CD4-positive, alpha-beta memory T cell (primary cell): ENCODE measurements around the gene DUS1L. TPM values are rescaled to one million over a fixed set of nuclear protein-coding genes. Genes with fewer than 3 reads are reported as not detected.
A peak's percentile ranks its signal among the peaks of the same experiment; 100 is the strongest.

ENCODE experiments used
- CTCF ChIA-PET: fragments of 350-600 bp; sonication (Branson Sonifier 250); formaldehyde crosslinking; loops from one replicate; lab custom pipeline; 2021; ENCODE audit warnings: inconsistent platforms; ENCODE audit not compliant: partially characterized antibody; lab: Charles Lee
- POLR2A ChIA-PET: fragments of 350-600 bp; sonication (Branson Sonifier 250); formaldehyde crosslinking; loops from one replicate; lab custom pipeline; 2021; ENCODE audit not compliant: partially characterized antibody; lab: Charles Lee
- DNase-seq, 5 donors: peaks; one replicate each; pipeline versions ENCODE4 v3.0.0 to v3.0.0-alpha.2; 2020 to 2022; ENCODE audit warnings: mixed read lengths in 1 of 5
- H3K27ac ChIP-seq: one replicate; pipeline ENCODE4 v1.7.0; 2013; ENCODE audit warnings: low read depth, low read length
- H3K27me3 ChIP-seq: 2 replicates; pipeline ENCODE4 v1.7.0; 2013; ENCODE audit warnings: mild to moderate bottlenecking, low read length, moderate library complexity; ENCODE audit not compliant: insufficient read depth
- H3K36me3 ChIP-seq: 2 replicates; pipeline ENCODE4 v1.7.0; 2013; ENCODE audit warnings: mild to moderate bottlenecking, low read length, moderate library complexity; ENCODE audit not compliant: insufficient read depth
- H3K4me1 ChIP-seq: 2 replicates; pipeline ENCODE4 v1.7.0; 2013; ENCODE audit warnings: mild to moderate bottlenecking, low read length, moderate library complexity; ENCODE audit not compliant: insufficient read depth
- H3K4me3 ChIP-seq, 2 donors: one replicate each; pipeline ENCODE4 v1.7.0; 2013; ENCODE audit warnings: low read length in 2 of 2, mild to moderate bottlenecking in 1 of 2
- H3K9me3 ChIP-seq, 2 donors: one replicate each; pipeline ENCODE4 v1.7.0; 2013; ENCODE audit warnings: low read length in 2 of 2, control low read depth in 1 of 2; ENCODE audit not compliant: control insufficient read depth in 1 of 2
- H3K27ac Mint-ChIP-seq, 7 donors: one replicate each; pipeline ENCODE4 v1.8.0; 2020 to 2021; ENCODE audit warnings: mixed read lengths in 7 of 7, mild to moderate bottlenecking in 6 of 7, inconsistent platforms in 3 of 7, moderate library complexity in 3 of 7
- H3K27me3 Mint-ChIP-seq, 2 donors: one replicate each; pipeline ENCODE4 v1.8.0; 2020 to 2021; ENCODE audit warnings: mixed read lengths in 2 of 2
- H3K36me3 Mint-ChIP-seq, 2 donors: one replicate each; pipeline ENCODE4 v1.8.0; 2020 to 2021; ENCODE audit warnings: mixed read lengths in 2 of 2, inconsistent platforms in 1 of 2, mild to moderate bottlenecking in 1 of 2
- H3K4me1 Mint-ChIP-seq, 4 donors: one replicate each; pipeline ENCODE4 v1.8.0; 2020 to 2021; ENCODE audit warnings: mixed read lengths in 4 of 4, mild to moderate bottlenecking in 1 of 4
- H3K4me3 Mint-ChIP-seq, 8 donors: one replicate each; pipeline ENCODE4 v1.8.0; 2020 to 2021; ENCODE audit warnings: mixed read lengths in 8 of 8, mild to moderate bottlenecking in 7 of 8, moderate library complexity in 6 of 8, inconsistent platforms in 3 of 8
- H3K9me3 Mint-ChIP-seq, 8 donors: one replicate each; pipeline ENCODE4 v1.8.0; 2020 to 2021; ENCODE audit warnings: mixed read lengths in 8 of 8, mild to moderate bottlenecking in 5 of 8, inconsistent platforms in 3 of 8, moderate library complexity in 1 of 8
- intact Hi-C: fragments of 100-400 bp; cut with micrococcal nuclease; formaldehyde crosslinking; loops from one replicate; pipeline ENCODE4 v1.15.1; 2023
- polyA plus RNA-seq, 2 donors: library from polyadenylated mRNA; unstranded; fragments of 300-500 nt; fragmentation: Illumina TruSeq; gene quantifications; one replicate each; pipeline ENCODE4 v1.2.3, GENCODE V29; 2021
- total RNA-seq, 2 experiments: library from RNA; stranded (reverse); gene quantifications; one replicate each; pipeline ENCODE4 v1.2.3, GENCODE V29; 2021

DUS1L gene
- total and polyA plus RNA-seq, 4 experiments from 2014 or later = 48.1 to 141 (median 139) TPM

DNA sequence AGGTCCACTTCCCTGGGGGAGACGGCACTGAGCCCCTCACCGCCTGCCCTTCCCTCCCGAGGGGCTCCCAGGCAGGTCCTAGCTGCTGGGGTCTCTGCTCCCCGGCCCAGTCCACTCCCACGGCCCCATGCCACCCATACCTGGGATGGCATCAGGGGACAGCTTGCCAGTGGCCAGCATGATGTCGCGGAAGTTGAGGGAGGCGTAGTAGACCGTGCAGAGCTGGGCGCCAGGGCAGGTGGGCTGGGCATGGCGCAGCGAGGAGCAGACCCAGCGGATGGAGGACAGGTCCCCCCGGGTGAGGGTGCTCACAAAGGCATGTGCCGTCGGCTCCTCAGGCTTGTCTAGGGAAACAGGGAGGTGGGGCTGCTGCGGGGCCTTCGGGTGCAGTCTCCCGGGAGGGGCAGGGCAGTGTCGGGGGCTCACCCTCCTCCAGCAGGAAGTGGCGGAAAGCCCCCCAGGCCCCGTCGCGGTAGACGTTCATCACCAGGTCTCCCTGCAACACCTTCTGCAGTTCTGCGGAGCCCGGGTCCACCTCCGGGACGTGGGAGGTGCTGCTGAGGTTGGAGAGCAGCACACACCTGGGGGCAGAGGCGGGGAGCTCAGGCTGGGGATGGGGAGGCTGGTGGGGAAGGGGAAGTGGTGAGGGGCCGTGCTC lies 18.9 kb upstream of the DUS1L start:
- H3K27ac Mint-ChIP-seq = no peak overlapping the region
- H3K36me3 Mint-ChIP-seq = peaks cover 7 to 19% of the 10 kb centered on the region in 2 donors
- Histone ChIP-seq H3K4me1 (no peaks in the 10 kb centered on the region), H3K36me3 (peaks cover 45% of the 10 kb centered on the region), H3K9me3 (no peaks in the 10 kb centered on the region), H3K27ac (no peak overlapping the region), H3K4me3 (no peak overlapping the region), H3K27me3 (no peaks in the 10 kb centered on the region)
- no peaks in the 10 kb centered on the region for H3K9me3 Mint-ChIP-seq
- POLR2A ChIA-PET = no interaction called here
- CTCF ChIA-PET = no interaction called here
- intact Hi-C loops = no loop called here
- no peaks in the 10 kb centered on the region for H3K4me1 Mint-ChIP-seq
- H3K4me3 Mint-ChIP-seq = no peak overlapping the region
- H3K27me3 Mint-ChIP-seq = no peaks in the 10 kb centered on the region
- peak in 1 of 5 donors; percentile 43 for DNase-seq

GRCh38 chr17:82083533-82084359 lies 18.1 kb upstream of the DUS1L start:
- peaks cover 7 to 17% of the 10 kb centered on the region in 2 donors for H3K36me3 Mint-ChIP-seq
- Histone ChIP-seq H3K4me1 (no peaks in the 10 kb centered on the region), H3K27me3 (no peaks in the 10 kb centered on the region), H3K4me3 (no peak overlapping the region), H3K36me3 (peaks cover 43% of the 10 kb centered on the region), H3K9me3 (no peaks in the 10 kb centered on the region), H3K27ac (no peak overlapping the region)
- H3K27ac Mint-ChIP-seq = no peak overlapping the region
- no peaks in the 10 kb centered on the region for H3K27me3 Mint-ChIP-seq
- intact Hi-C loops = no loop called here
- H3K9me3 Mint-ChIP-seq = no peaks in the 10 kb centered on the region
- ChIA-PET POLR2A (no interaction called here), CTCF (no interaction called here)
- DNase-seq = peak in 1 of 5 donors; percentile 21
- H3K4me1 Mint-ChIP-seq = no peaks in the 10 kb centered on the region
- peak overlapping the region in 1 of 8 donors; percentile 41 for H3K4me3 Mint-ChIP-seq

- no peaks in the 10 kb centered on the region for H3K27me3 Mint-ChIP-seq
- Histone ChIP-seq H3K36me3 (peaks cover 36% of the 10 kb centered on the region), H3K9me3 (no peaks in the 10 kb centered on the region), H3K27me3 (no peaks in the 10 kb centered on the region), H3K4me1 (no peaks in the 10 kb centered on the region), H3K27ac (no peak overlapping the region), H3K4me3 (no peak overlapping the region)
- DNase-seq = no peak
- H3K27ac Mint-ChIP-seq = no peak overlapping the region
- no peak overlapping the region for H3K4me3 Mint-ChIP-seq
- ChIA-PET POLR2A (no interaction called here), CTCF (no interaction called here)
- H3K9me3 Mint-ChIP-seq = no peaks in the 10 kb centered on the region
- no peaks in the 10 kb centered on the region for H3K4me1 Mint-ChIP-seq
- intact Hi-C loops = no loop called here
- H3K36me3 Mint-ChIP-seq = peaks cover 7 to 16% of the 10 kb centered on the region in 2 donors
Measured at GRCh38 chr17:82083009-82083408, 17.4 kb upstream of the DUS1L start.

GRCh38 chr17:82082456-82082855 lies 16.9 kb upstream of the DUS1L start:
- Mint-ChIP-seq H3K4me3 (no peak overlapping the region), H3K27me3 (no peaks in the 10 kb centered on the region), H3K9me3 (no peaks in the 10 kb centered on the region), H3K27ac (no peak overlapping the region), H3K36me3 (peaks cover 7 to 16% of the 10 kb centered on the region in 2 donors), H3K4me1 (no peaks in the 10 kb centered on the region)
- DNase-seq = no peak
- ChIA-PET CTCF (no interaction called here), POLR2A (no interaction called here)
- H3K4me1 ChIP-seq = no peaks in the 10 kb centered on the region
- no peaks in the 10 kb centered on the region for H3K27me3 ChIP-seq
- no peak overlapping the region for H3K27ac ChIP-seq
- H3K4me3 ChIP-seq = no peak overlapping the region
- H3K9me3 ChIP-seq = no peaks in the 10 kb centered on the region
- intact Hi-C loops = no loop called here
- peaks cover 31% of the 10 kb centered on the region for H3K36me3 ChIP-seq

DNA sequence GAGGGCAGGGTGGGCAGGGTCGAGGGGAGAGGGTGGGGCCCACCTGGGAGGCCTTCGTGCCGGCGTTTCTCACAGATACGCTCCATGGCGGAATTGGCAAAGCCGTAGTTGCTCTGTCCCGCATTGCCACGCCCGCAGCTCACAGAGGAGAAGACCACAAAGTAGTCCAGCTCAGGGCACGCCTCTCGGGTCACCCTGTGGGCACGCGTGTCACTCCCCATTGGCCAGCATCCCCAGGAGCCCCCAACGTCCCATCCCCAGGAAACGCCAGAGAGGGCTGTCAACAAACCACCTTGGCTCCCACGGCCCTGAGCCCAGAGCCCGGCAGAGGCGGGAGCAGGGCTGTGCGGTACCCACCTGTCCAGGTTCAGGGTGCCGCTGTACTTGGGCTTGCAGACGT lies 16.4 kb upstream of the DUS1L start:
- H3K27ac ChIP-seq = no peak overlapping the region
- Mint-ChIP-seq H3K36me3 (peaks cover 7 to 16% of the 10 kb centered on the region in 2 donors), H3K27ac (no peak overlapping the region), H3K9me3 (no peaks in the 10 kb centered on the region), H3K4me3 (no peak overlapping the region), H3K4me1 (no peaks in the 10 kb centered on the region), H3K27me3 (no peaks in the 10 kb centered on the region)
- ChIA-PET CTCF (no interaction called here), POLR2A (no interaction called here)
- no peaks in the 10 kb centered on the region for H3K9me3 ChIP-seq
- no peaks in the 10 kb centered on the region for H3K4me1 ChIP-seq
- DNase-seq = no peak
- intact Hi-C loops = no loop called here
- H3K36me3 ChIP-seq = peaks cover 27% of the 10 kb centered on the region
- no peak overlapping the region for H3K4me3 ChIP-seq
- no peaks in the 10 kb centered on the region for H3K27me3 ChIP-seq

DNA sequence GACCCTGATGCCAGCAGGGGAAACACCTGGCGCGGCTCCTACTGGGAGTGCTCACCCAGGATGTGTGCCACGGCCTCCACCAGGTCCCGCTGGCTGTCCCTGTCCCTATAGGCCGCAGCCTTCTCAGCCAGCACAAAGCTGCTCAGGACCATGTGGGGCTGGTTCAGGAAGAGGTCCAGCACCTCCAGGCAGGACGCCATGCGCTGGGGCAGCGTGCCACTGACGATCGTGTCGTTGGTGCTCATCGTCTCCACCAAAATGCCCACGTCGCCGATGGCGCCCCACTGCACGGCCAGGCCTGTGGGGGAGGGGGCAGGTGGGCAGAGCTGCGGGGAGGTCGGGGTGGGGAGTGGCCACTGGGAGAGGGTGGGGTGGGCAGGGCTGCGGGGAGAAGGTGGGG lies 15.9 kb upstream of the DUS1L start:
- peaks cover 7 to 16% of the 10 kb centered on the region in 2 donors for H3K36me3 Mint-ChIP-seq
- Histone ChIP-seq H3K9me3 (no peaks in the 10 kb centered on the region), H3K4me3 (no peak overlapping the region), H3K36me3 (peaks cover 24% of the 10 kb centered on the region), H3K4me1 (no peaks in the 10 kb centered on the region), H3K27me3 (no peaks in the 10 kb centered on the region), H3K27ac (no peak overlapping the region)
- H3K4me1 Mint-ChIP-seq = no peaks in the 10 kb centered on the region
- no peak overlapping the region for H3K27ac Mint-ChIP-seq
- intact Hi-C loops = no loop called here
- H3K4me3 Mint-ChIP-seq = no peak overlapping the region
- ChIA-PET CTCF (no interaction called here), POLR2A (no interaction called here)
- H3K9me3 Mint-ChIP-seq = peaks cover 0 to 2% (median 0%) of the 10 kb centered on the region in 8 donors
- H3K27me3 Mint-ChIP-seq = no peaks in the 10 kb centered on the region
- no peak for DNase-seq

DNA sequence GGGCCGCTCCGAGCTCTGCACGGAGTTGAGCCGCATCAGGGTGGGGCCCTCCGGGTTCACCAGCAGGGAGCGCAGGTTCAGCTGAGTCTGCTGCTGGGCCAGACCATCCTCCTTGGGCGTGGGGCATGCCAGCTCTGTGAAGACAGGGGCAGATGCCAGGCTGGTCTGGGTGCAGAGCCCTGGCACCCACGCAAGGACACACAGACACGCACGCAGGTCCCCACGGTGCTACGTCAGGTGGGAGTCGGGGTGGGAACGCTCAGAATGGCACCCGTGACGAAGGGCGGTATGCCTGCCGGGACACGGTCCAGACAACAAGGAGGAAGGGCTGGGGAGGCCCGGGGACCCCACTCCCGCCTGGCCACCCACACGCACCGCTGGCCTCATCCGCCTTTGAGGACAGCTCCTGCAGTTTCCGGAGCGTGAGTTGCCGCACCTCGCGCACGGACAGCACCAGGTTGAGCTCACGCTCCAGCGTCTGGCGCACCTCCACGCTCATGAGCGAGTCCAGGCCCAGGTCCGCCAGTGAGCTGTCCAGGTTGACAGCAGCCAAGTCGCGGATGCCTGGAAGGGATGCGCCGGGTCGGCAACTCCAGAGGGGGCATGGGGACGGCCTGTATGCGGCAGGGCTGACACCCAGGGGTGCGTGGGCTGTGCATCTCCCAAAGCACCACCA lies 15.3 kb upstream of the DUS1L start:
- H3K27ac Mint-ChIP-seq = no peak overlapping the region

More for the DNA sequence above, 15.3 kb upstream of the DUS1L start:
- Histone ChIP-seq H3K27me3 (no peaks in the 10 kb centered on the region), H3K4me1 (no peaks in the 10 kb centered on the region), H3K4me3 (no peak overlapping the region), H3K27ac (no peak overlapping the region), H3K36me3 (peaks cover 21% of the 10 kb centered on the region), H3K9me3 (no peaks in the 10 kb centered on the region)
- Mint-ChIP-seq H3K9me3 (peaks cover 0 to 4% (median 0%) of the 10 kb centered on the region in 8 donors), H3K4me1 (no peaks in the 10 kb centered on the region), H3K27me3 (no peaks in the 10 kb centered on the region), H3K36me3 (peaks cover 7 to 15% of the 10 kb centered on the region in 2 donors), H3K4me3 (peak overlapping the region in 1 of 8 donors; percentile 46)
- POLR2A ChIA-PET = interaction anchor here (1.1 kb wide), 1 partner anchor 15 kb away, joined by 3 read pairs; the partner anchor contains the start of gene DUS1L
- no peak for DNase-seq
- intact Hi-C loops = no loop called here
- CTCF ChIA-PET = no interaction called here
